Fibroblast of peridontal ligament (primary cell): Measurements from ENCODE around the gene KLHL21.
"Not testable (repeated sequence)": the region's sequence is repeated elsewhere in the genome, so short reads cannot be mapped to it uniquely, and the experiment has no call there.

Experiments
- DNase-seq: peaks from one replicate; pipeline ENCODE4 v3.0.0-alpha.2; 2010; ENCODE audit errors: extremely low read depth

KLHL21 gene

GRCh38 chr1:6602669-6603237 is at the start of gene KLHL21:
TSS of gene KLHL21 (minus strand) at chr1:6602869. CDS start at chr1:6602817, 52 bp downstream.
- DNase-seq = peak; percentile 75

- no peak for DNase-seq
Observed at GRCh38 chr1:6651909-6652308, 49.2 kb upstream of the KLHL21 start.

GRCh38 chr1:6648556-6648955 is 45.9 kb upstream of the KLHL21 start:
- DNase-seq = no peak

- DNase-seq = peak; percentile 69
Observed at GRCh38 chr1:6646499-6647148, 44.0 kb upstream of the KLHL21 start.

GRCh38 chr1:6645018-6645417 is 42.3 kb upstream of the KLHL21 start:
- DNase-seq = no peak

GRCh38 chr1:6640867-6641266 is 38.2 kb upstream of the KLHL21 start:
- not testable (repeated sequence) for DNase-seq

- DNase-seq = peak; percentile 91
Observed at GRCh38 chr1:6638226-6638625, 35.6 kb upstream of the KLHL21 start.

GRCh38 chr1:6637770-6638169 is 35.1 kb upstream of the KLHL21 start:
- DNase-seq = no peak

GRCh38 chr1:6636778-6637177 is 34.1 kb upstream of the KLHL21 start:
- DNase-seq = not testable (repeated sequence)

- DNase-seq = peak; percentile 38
Observed at GRCh38 chr1:6635910-6636760, 33.5 kb upstream of the KLHL21 start.

GRCh38 chr1:6635161-6635909 is 32.7 kb upstream of the KLHL21 start:
- no peak for DNase-seq

- DNase-seq = no peak
Observed at GRCh38 chr1:6634371-6635052, 31.8 kb upstream of the KLHL21 start.

- no peak for DNase-seq
Observed at GRCh38 chr1:6632588-6633514, 30.2 kb upstream of the KLHL21 start.

- no peak for DNase-seq
Observed at GRCh38 chr1:6631058-6631457, 28.4 kb upstream of the KLHL21 start.

GRCh38 chr1:6630027-6630426 is 27.4 kb upstream of the KLHL21 start:
- DNase-seq = no peak

- no peak for DNase-seq
Observed at GRCh38 chr1:6628971-6629479, 26.4 kb upstream of the KLHL21 start.

GRCh38 chr1:6627841-6628545 is 25.3 kb upstream of the KLHL21 start:
- DNase-seq = no peak

- no peak for DNase-seq
Observed at GRCh38 chr1:6627031-6627430, 24.4 kb upstream of the KLHL21 start.

- peak; percentile 86 for DNase-seq
Observed at GRCh38 chr1:6625584-6626149, 23.0 kb upstream of the KLHL21 start.
